Hepatocyte (in vitro differentiated cells): Measurements from ENCODE around the gene HSDL1. TPM values are rescaled to one million over a fixed set of nuclear protein-coding genes. Genes with fewer than 3 reads are reported as not detected.

ENCODE experiments used
- DNase-seq: peaks from one replicate; pipeline ENCODE4 v3.0.0-alpha.2; 2016; ENCODE audit warnings: low spot score
- H2AFZ ChIP-seq: fragments of 200-600 bp; sonication (generic); 2 replicates; pipeline ENCODE4 v1.6.0; 2016; ENCODE audit warnings: antibody characterized with exemption, mild to moderate bottlenecking
- H3K27ac ChIP-seq: fragments of 200-600 bp; sonication (generic); 2 replicates; pipeline ENCODE4 v1.5.1; 2016; ENCODE audit warnings: mild to moderate bottlenecking
- H3K27me3 ChIP-seq: fragments of 200-600 bp; sonication (generic); 2 replicates; pipeline ENCODE4 v1.6.1; 2016
- H3K36me3 ChIP-seq: fragments of 200-600 bp; sonication (generic); replicated peaks from 2 replicates; pipeline ENCODE4 v1.5.1; 2016; ENCODE audit warnings: low read depth; ENCODE audit not compliant: insufficient read depth
- H3K4me1 ChIP-seq: fragments of 200-600 bp; sonication (generic); 2 replicates; pipeline ENCODE4 v1.5.1; 2016; ENCODE audit warnings: mild to moderate bottlenecking, moderate library complexity; ENCODE audit not compliant: insufficient read depth
- H3K4me2 ChIP-seq: fragments of 200-600 bp; sonication (generic); 2 replicates; pipeline ENCODE4 v1.6.0; 2016
- H3K4me3 ChIP-seq: fragments of 200-600 bp; sonication (generic); 2 replicates; pipeline ENCODE4 v1.5.1; 2016; ENCODE audit warnings: mild to moderate bottlenecking
- H3K79me2 ChIP-seq: fragments of 200-600 bp; sonication (generic); 2 replicates; pipeline ENCODE4 v1.6.0; 2017; ENCODE audit warnings: mild to moderate bottlenecking
- H3K9me2 ChIP-seq: fragments of 200-600 bp; sonication (generic); replicated peaks from 2 replicates; pipeline ENCODE4 v1.6.0; 2017; ENCODE audit warnings: mild to moderate bottlenecking; ENCODE audit not compliant: insufficient read depth
- H3K9me3 ChIP-seq: fragments of 200-600 bp; sonication (generic); 2 replicates; pipeline ENCODE4 v1.5.1; 2016; ENCODE audit warnings: low read depth, mild to moderate bottlenecking
- H4K20me1 ChIP-seq: fragments of 200-600 bp; sonication (generic); 2 replicates; pipeline ENCODE4 v1.6.0; 2016; ENCODE audit warnings: mild to moderate bottlenecking; ENCODE audit not compliant: insufficient read depth, poor library complexity, severe bottlenecking
- EZH2 ChIP-seq: fragments of 200-600 bp; sonication (generic); IDR thresholded peaks from 2 replicates; pipeline ENCODE4 v1.6.1; 2016; ENCODE audit warnings: antibody characterized with exemption, mild to moderate bottlenecking, borderline replicate concordance
- EZH2phosphoT487 ChIP-seq: fragments of 200-600 bp; sonication (generic); IDR thresholded peaks from one replicate; pipeline ENCODE4 v1.6.1; 2018; ENCODE audit warnings: antibody characterized with exemption, mild to moderate bottlenecking, low read depth, moderate library complexity; ENCODE audit not compliant: unreplicated experiment, severe bottlenecking
- WGBS: methylation state at CpG from one replicate; pipeline ENCODE4 v1.1.6; 2016; ENCODE audit warnings: low lambda C conversion rate; ENCODE audit errors: missing lambda C conversion rate; 5-methylcytosine and 5-hydroxymethylcytosine counted together
- polyA plus RNA-seq: library from polyadenylated mRNA; unstranded; fragments of >200 nt; fragmentation: Nextera tagmentation; extraction: Ambion mirVana; gene quantifications from 2 replicates; pipeline ENCODE4 v1.2.1, GENCODE V29; 2016
- total RNA-seq: library from RNA; depleted of rRNA; stranded (reverse); fragments of >200 nt; gene quantifications from 2 replicates; pipeline ENCODE4 v1.2.3, GENCODE V29; 2014
- TF ChIP-seq, protein P1 (sequence below): fragments of 200-600 bp; sonication (generic); IDR thresholded peaks from 2 replicates; pipeline ENCODE4 v1.5.1; 2016; ENCODE audit warnings: antibody characterized with exemption, mild to moderate bottlenecking; ENCODE audit not compliant: poor library complexity

The HSDL1 gene
- total and polyA plus RNA-seq, 2 experiments from 2014 or later: 14.3 to 24.9 TPM

GRCh38 chr16:84084570-84085270, 60.3 kb downstream of the HSDL1 start:
- WGBS: 58% methylated on average over 11 of the region's 11 CpGs
- TF ChIP-seq, protein P1, sequence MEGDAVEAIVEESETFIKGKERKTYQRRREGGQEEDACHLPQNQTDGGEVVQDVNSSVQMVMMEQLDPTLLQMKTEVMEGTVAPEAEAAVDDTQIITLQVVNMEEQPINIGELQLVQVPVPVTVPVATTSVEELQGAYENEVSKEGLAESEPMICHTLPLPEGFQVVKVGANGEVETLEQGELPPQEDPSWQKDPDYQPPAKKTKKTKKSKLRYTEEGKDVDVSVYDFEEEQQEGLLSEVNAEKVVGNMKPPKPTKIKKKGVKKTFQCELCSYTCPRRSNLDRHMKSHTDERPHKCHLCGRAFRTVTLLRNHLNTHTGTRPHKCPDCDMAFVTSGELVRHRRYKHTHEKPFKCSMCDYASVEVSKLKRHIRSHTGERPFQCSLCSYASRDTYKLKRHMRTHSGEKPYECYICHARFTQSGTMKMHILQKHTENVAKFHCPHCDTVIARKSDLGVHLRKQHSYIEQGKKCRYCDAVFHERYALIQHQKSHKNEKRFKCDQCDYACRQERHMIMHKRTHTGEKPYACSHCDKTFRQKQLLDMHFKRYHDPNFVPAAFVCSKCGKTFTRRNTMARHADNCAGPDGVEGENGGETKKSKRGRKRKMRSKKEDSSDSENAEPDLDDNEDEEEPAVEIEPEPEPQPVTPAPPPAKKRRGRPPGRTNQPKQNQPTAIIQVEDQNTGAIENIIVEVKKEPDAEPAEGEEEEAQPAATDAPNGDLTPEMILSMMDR: peak; percentile 72
- no peak for TF ChIP-seq EZH2
- no peak for TF ChIP-seq EZH2phosphoT487
- no peaks in the 10 kb centered on the region for H3K4me1 ChIP-seq
- H3K79me2 ChIP-seq: peaks cover 8% of the 10 kb centered on the region
- H3K27ac ChIP-seq: no peak overlapping the region
- no peak overlapping the region for H2AFZ ChIP-seq
- no peaks in the 10 kb centered on the region for H3K27me3 ChIP-seq
- DNase-seq: peak; percentile 84
- H3K9me3 ChIP-seq: no peaks in the 10 kb centered on the region
- no peaks in the 10 kb centered on the region for H3K9me2 ChIP-seq
- no peaks in the 10 kb centered on the region for H3K36me3 ChIP-seq
- H3K4me3 ChIP-seq: no peak overlapping the region
- H4K20me1 ChIP-seq: no peaks in the 10 kb centered on the region
- H3K4me2 ChIP-seq: no peak overlapping the region

DNA sequence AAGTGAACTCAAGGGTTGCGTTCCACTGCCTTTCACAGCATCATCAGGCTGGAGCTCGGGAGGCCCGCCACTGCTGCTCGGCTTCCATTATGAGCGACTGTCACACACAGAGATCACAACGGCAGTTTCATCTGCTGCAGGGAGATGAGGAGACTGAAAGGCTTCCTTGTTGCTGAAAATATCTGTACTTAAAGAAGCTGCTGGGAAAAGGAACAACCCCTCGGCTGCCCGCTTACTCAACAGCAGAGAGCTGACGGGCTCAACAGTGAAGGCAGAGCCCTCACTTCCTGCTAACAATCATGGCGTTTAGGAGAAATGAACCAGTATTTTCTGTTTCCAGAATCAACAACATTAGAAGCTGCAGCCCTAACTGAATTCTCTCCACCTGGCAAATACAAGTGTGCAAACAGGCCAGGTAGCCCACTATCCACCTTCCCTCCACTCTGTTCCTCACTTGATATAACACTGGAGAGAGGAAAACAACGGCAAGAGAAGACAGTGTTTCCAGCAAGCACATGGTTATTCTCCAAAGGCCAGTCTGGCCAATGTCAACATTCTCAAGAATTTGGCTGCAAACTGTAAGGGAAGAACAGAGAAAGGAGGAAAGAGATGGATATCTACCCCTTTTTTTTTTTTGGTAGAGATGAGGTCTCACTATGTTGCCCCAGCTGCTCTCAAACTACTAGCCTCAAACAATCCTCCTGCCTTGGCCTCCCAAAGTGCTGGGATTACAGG, 62.0 kb downstream of the HSDL1 start:
- WGBS: 94% methylated on average over 11 of the region's 11 CpGs
- Histone ChIP-seq H3K4me1 (no peaks in the 10 kb centered on the region), H3K4me2 (no peak overlapping the region), H3K27me3 (no peaks in the 10 kb centered on the region), H2AFZ (no peak overlapping the region), H3K79me2 (peaks cover 20% of the 10 kb centered on the region), H3K9me3 (no peaks in the 10 kb centered on the region), H3K4me3 (no peak overlapping the region), H3K27ac (no peak overlapping the region), H4K20me1 (no peaks in the 10 kb centered on the region), H3K9me2 (no peaks in the 10 kb centered on the region), H3K36me3 (peaks cover 5% of the 10 kb centered on the region)
- TF ChIP-seq, protein P1: no peak
- TF ChIP-seq EZH2phosphoT487 (no peak), EZH2 (no peak)
- DNase-seq: no peak

GRCh38 chr16:84082110-84082509, 62.9 kb downstream of the HSDL1 start:
- 93% methylated on average over 6 of the region's 6 CpGs for WGBS
- no peaks in the 10 kb centered on the region for H3K9me3 ChIP-seq
- H3K79me2 ChIP-seq: peaks cover 20% of the 10 kb centered on the region
- H3K36me3 ChIP-seq: peaks cover 5% of the 10 kb centered on the region
- H3K9me2 ChIP-seq: no peaks in the 10 kb centered on the region
- H4K20me1 ChIP-seq: no peaks in the 10 kb centered on the region
- no peak for DNase-seq
- H3K27me3 ChIP-seq: no peaks in the 10 kb centered on the region
- H2AFZ ChIP-seq: no peak overlapping the region
- H3K4me2 ChIP-seq: no peak overlapping the region
- H3K4me3 ChIP-seq: no peak overlapping the region
- no peaks in the 10 kb centered on the region for H3K4me1 ChIP-seq
- TF ChIP-seq, protein P1: no peak
- TF ChIP-seq EZH2phosphoT487 (no peak), EZH2 (no peak)
- no peak overlapping the region for H3K27ac ChIP-seq
